B cell (primary cell): ENCODE data around the gene COL8A2.

Source experiments
- CTCF ChIP-seq: fragments of 200-600 bp; IDR thresholded peaks from one replicate; pipeline ENCODE4 v1.8.0; 2022; ENCODE audit warnings: antibody characterized with exemption, mild to moderate bottlenecking
- EZH2 ChIP-seq: IDR thresholded peaks from 2 replicates; pipeline ENCODE4 v1.6.1; 2012; ENCODE audit warnings: borderline replicate concordance, low read depth, mild to moderate bottlenecking, moderate library complexity, low read length; ENCODE audit not compliant: insufficient read depth, poor library complexity, severe bottlenecking

GRCh38 chr1:36172017-36172747, 47.2 kb upstream of the COL8A2 start:
- TF ChIP-seq EZH2 = no peak
- TF ChIP-seq CTCF = no peak
